ENCODE measurements around the gene SFT2D3. TPM values are rescaled to one million over a fixed set of nuclear protein-coding genes. Genes with fewer than 3 reads are reported as not detected.

The SFT2D3 gene
- total RNA-seq, 1 donor from 2014 or later: 2.9 TPM

GRCh38 chr2:127654838-127655175 lies 46.5 kb upstream of the SFT2D3 start:
- peak; percentile 12 for DNase-seq
- Histone ChIP-seq H3K27me3 (ENCODE audit: low read depth) (no peaks in the 10 kb centered on the region), H3K9me3 (replicated peaks) (no peaks in the 10 kb centered on the region), H3K36me3 (peaks cover 67% of the 10 kb centered on the region), H3K4me3 (peak overlapping the region; percentile 12), H3K27ac (replicated peaks) (peak overlapping the region; percentile 99), H3K4me1 (peaks cover 100% of the 10 kb centered on the region)
- intact Hi-C loops (cut with micrococcal nuclease): no loop called here
- no peak for TF ChIP-seq CTCF (IDR thresholded peaks at IDR 0.05; ENCODE audit: borderline replicate concordance)

DNA sequence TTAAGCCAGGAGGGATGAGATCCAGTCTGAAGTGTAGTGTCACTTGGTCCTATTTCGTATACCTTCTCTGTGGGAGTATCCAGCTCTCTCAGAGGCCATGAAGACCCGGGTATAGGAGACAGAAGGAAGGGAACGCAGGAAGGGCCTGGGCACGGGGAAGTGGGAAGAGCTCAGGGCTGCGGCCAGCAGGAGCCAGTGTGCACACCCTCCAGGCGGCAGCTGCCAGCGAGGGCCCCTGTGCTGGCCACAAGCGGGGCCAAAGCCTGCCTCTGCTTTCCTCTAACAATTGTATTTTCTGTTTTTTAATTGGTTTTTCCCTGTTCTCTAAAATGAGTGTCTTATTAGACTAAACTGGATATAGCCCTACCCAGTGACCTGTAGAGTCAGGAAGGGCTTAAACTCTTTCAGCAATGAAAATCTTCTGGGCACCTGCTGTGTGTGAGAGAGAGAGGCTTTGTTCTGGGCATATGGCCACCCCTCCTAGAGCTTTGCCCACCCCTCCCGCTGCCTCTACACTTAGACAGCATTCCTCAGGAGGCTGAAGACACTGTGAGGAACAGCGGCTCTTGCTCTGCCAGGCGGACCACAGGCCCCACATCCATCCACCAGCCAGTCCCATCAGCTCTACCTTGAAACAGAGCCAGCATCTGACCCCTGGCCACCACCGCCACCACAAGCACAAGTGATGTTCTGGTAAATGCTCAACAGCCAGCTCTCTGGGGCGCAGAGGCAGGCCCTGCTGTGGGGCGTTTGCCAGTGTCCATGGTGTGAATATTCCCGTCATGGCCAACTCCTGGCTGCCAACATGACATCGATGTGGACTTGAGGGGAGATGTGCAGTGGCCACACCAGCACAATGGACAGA lies 45.9 kb upstream of the SFT2D3 start:
- H3K4me1 ChIP-seq: peaks cover 100% of the 10 kb centered on the region
- H3K36me3 ChIP-seq: peaks cover 66% of the 10 kb centered on the region
- intact Hi-C loops (cut with micrococcal nuclease): no loop called here
- peak overlapping the region; percentile 99 for H3K27ac ChIP-seq (replicated peaks)
- no peaks in the 10 kb centered on the region for H3K9me3 ChIP-seq (replicated peaks)
- no peaks in the 10 kb centered on the region for H3K27me3 ChIP-seq (ENCODE audit: low read depth)
- DNase-seq: peak; percentile 72
- no peak for TF ChIP-seq CTCF (IDR thresholded peaks at IDR 0.05; ENCODE audit: borderline replicate concordance)
- H3K4me3 ChIP-seq: peak overlapping the region; percentile 36

- intact Hi-C loops (cut with micrococcal nuclease): no loop called here
- H3K27me3 ChIP-seq (ENCODE audit: low read depth): no peaks in the 10 kb centered on the region
- H3K27ac ChIP-seq (replicated peaks): peak overlapping the region; percentile 99
- peaks cover 100% of the 10 kb centered on the region for H3K4me1 ChIP-seq
- H3K4me3 ChIP-seq: peak overlapping the region; percentile 36
- DNase-seq: peak; percentile 21
- no peak for TF ChIP-seq CTCF (IDR thresholded peaks at IDR 0.05; ENCODE audit: borderline replicate concordance)
- H3K9me3 ChIP-seq (replicated peaks): no peaks in the 10 kb centered on the region
- H3K36me3 ChIP-seq: peaks cover 60% of the 10 kb centered on the region
These were observed 44.6 kb upstream of the SFT2D3 start for GRCh38 chr2:127656569-127657231.

GRCh38 chr2:127657232-127657595 lies 44.1 kb upstream of the SFT2D3 start:
- peaks cover 100% of the 10 kb centered on the region for H3K4me1 ChIP-seq
- peaks cover 60% of the 10 kb centered on the region for H3K36me3 ChIP-seq
- H3K27ac ChIP-seq (replicated peaks): peak overlapping the region; percentile 99
- no peaks in the 10 kb centered on the region for H3K9me3 ChIP-seq (replicated peaks)
- peak overlapping the region; percentile 36 for H3K4me3 ChIP-seq
- no peak for TF ChIP-seq CTCF (IDR thresholded peaks at IDR 0.05; ENCODE audit: borderline replicate concordance)
- DNase-seq: peak; percentile 12
- H3K27me3 ChIP-seq (ENCODE audit: low read depth): no peaks in the 10 kb centered on the region
- intact Hi-C loops (cut with micrococcal nuclease): no loop called here

DNA sequence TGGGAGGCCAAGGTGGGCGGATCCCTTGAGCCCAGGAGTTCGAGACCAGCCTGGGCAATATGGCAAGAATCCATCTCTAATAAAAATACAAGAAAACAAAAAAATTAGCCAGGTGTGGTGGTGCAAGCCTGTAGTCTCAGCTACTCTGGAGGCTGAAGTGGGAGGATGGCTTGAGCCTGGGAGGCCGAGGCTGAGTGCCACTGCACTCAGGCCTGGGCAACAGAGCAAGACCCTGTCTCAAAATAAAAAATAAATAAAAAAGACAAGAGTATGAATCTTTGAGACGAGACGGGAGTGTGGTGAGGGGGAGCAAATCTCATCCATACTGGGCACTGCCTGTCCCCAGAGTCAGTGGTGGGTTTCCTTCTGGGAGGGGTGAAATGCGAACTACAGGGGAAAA lies 43.2 kb upstream of the SFT2D3 start:
- peak overlapping the region; percentile 99 for H3K27ac ChIP-seq (replicated peaks)
- no peak for DNase-seq
- peaks cover 99% of the 10 kb centered on the region for H3K4me1 ChIP-seq
- peaks cover 59% of the 10 kb centered on the region for H3K36me3 ChIP-seq
- TF ChIP-seq CTCF (IDR thresholded peaks at IDR 0.05; ENCODE audit: borderline replicate concordance): no peak
- intact Hi-C loops (cut with micrococcal nuclease): no loop called here
- no peaks in the 10 kb centered on the region for H3K9me3 ChIP-seq (replicated peaks)
- no peaks in the 10 kb centered on the region for H3K27me3 ChIP-seq (ENCODE audit: low read depth)
- peak overlapping the region; percentile 48 for H3K4me3 ChIP-seq
